Measurements from ENCODE around the gene PRKD1. TPM values are rescaled to one million over a fixed set of nuclear protein-coding genes. Genes with fewer than 3 reads are reported as not detected.
"Not testable (repeated sequence)": the region's sequence is repeated elsewhere in the genome, so short reads cannot be mapped to it uniquely, and the experiment has no call there.

Gene PRKD1
- total RNA-seq, 1 donor from 2014 or later, result 11.8 TPM

- TF ChIP-seq POLR2A (IDR thresholded peaks at IDR 0.05), result no peak
- TF ChIP-seq POLR2AphosphoS5 (IDR thresholded peaks at IDR 0.05; ENCODE audit: insufficient read depth in 1 of 2, low read depth in 1 of 2), result no peak
- no peak for DNase-seq (ENCODE audit: extremely low spot score in 2 of 2)
- intact Hi-C loops (cut with DNase I), result no loop called here
- H3K4me3 ChIP-seq, result no peak overlapping the region
- no peak overlapping the region for H3K27ac ChIP-seq
- no peaks in the 10 kb centered on the region for H3K36me3 ChIP-seq
- no peaks in the 10 kb centered on the region for H3K9me3 ChIP-seq
- H3K4me1 ChIP-seq, result no peaks in the 10 kb centered on the region
- H3K27me3 ChIP-seq, result no peaks in the 10 kb centered on the region
These were observed 62.3 kb downstream of the PRKD1 start for GRCh38 chr14:29865299-29865698.

GRCh38 chr14:29861996-29862395, 65.7 kb downstream of the PRKD1 start:
- no peak for DNase-seq (ENCODE audit: extremely low spot score in 2 of 2)
- Histone ChIP-seq H3K4me3 (no peak overlapping the region), H3K27me3 (no peaks in the 10 kb centered on the region), H3K27ac (no peak overlapping the region), H3K36me3 (no peaks in the 10 kb centered on the region), H3K9me3 (no peaks in the 10 kb centered on the region), H3K4me1 (no peaks in the 10 kb centered on the region)
- TF ChIP-seq POLR2AphosphoS5 (IDR thresholded peaks at IDR 0.05; ENCODE audit: insufficient read depth in 1 of 2, low read depth in 1 of 2), result no peak
- no peak for TF ChIP-seq CTCF (IDR thresholded peaks at IDR 0.05)
- no peak for TF ChIP-seq POLR2A (IDR thresholded peaks at IDR 0.05)
- intact Hi-C loops (cut with DNase I), result no loop called here

- H3K36me3 ChIP-seq, result no peaks in the 10 kb centered on the region
- H3K4me3 ChIP-seq, result no peak overlapping the region
- H3K27me3 ChIP-seq, result no peaks in the 10 kb centered on the region
- no peaks in the 10 kb centered on the region for H3K4me1 ChIP-seq
- no peak for TF ChIP-seq CTCF (IDR thresholded peaks at IDR 0.05)
- no peak for TF ChIP-seq POLR2AphosphoS5 (IDR thresholded peaks at IDR 0.05; ENCODE audit: insufficient read depth in 1 of 2, low read depth in 1 of 2)
- no peak for TF ChIP-seq POLR2A (IDR thresholded peaks at IDR 0.05)
- no peak overlapping the region for H3K27ac ChIP-seq
- DNase-seq (ENCODE audit: extremely low spot score in 2 of 2), result no peak
- H3K9me3 ChIP-seq, result no peaks in the 10 kb centered on the region
- intact Hi-C loops (cut with DNase I), result no loop called here
These were observed 69.3 kb downstream of the PRKD1 start for GRCh38 chr14:29858299-29858698.

GRCh38 chr14:29857551-29857950, 70.1 kb downstream of the PRKD1 start:
- TF ChIP-seq CTCF (IDR thresholded peaks at IDR 0.05), result no peak
- TF ChIP-seq POLR2AphosphoS5 (IDR thresholded peaks at IDR 0.05; ENCODE audit: insufficient read depth in 1 of 2, low read depth in 1 of 2), result no peak
- no peak for TF ChIP-seq POLR2A (IDR thresholded peaks at IDR 0.05)
- intact Hi-C loops (cut with DNase I), result no loop called here
- no peak for DNase-seq (ENCODE audit: extremely low spot score in 2 of 2)

GRCh38 chr14:29856516-29856915, 71.1 kb downstream of the PRKD1 start:
- Histone ChIP-seq H3K27me3 (no peaks in the 10 kb centered on the region), H3K9me3 (no peaks in the 10 kb centered on the region), H3K36me3 (no peaks in the 10 kb centered on the region), H3K27ac (no peak overlapping the region), H3K4me3 (no peak overlapping the region), H3K4me1 (no peaks in the 10 kb centered on the region)
- no peak for TF ChIP-seq CTCF (IDR thresholded peaks at IDR 0.05)
- no peak for TF ChIP-seq POLR2A (IDR thresholded peaks at IDR 0.05)
- no peak for TF ChIP-seq POLR2AphosphoS5 (IDR thresholded peaks at IDR 0.05; ENCODE audit: insufficient read depth in 1 of 2, low read depth in 1 of 2)
- intact Hi-C loops (cut with DNase I), result no loop called here
- no peak for DNase-seq (ENCODE audit: extremely low spot score in 2 of 2)

More at GRCh38 chr14:29857551-29857950, 70.1 kb downstream of the PRKD1 start:
- Histone ChIP-seq H3K9me3 (no peaks in the 10 kb centered on the region), H3K4me3 (no peak overlapping the region), H3K27me3 (no peaks in the 10 kb centered on the region), H3K36me3 (no peaks in the 10 kb centered on the region), H3K4me1 (no peaks in the 10 kb centered on the region), H3K27ac (no peak overlapping the region)

GRCh38 chr14:29853691-29854090, 74.0 kb downstream of the PRKD1 start:
- H3K36me3 ChIP-seq; H3K9me3 ChIP-seq; H3K4me3 ChIP-seq; intact Hi-C loops (cut with DNase I); H3K27ac ChIP-seq; H3K4me1 ChIP-seq; H3K27me3 ChIP-seq; DNase-seq (ENCODE audit: extremely low spot score in 2 of 2): not testable (repeated sequence)
